AML-193 (cell line): ENCODE measurements around the gene CNKSR2.

ENCODE experiments used
- DNase-seq, 2 experiments: peaks; one replicate each; lab custom pipeline; 2025; lab: John Stamatoyannopoulos, UW

CNKSR2 gene

GRCh38 chrX:21374163-21374993 is at the start of gene CNKSR2:
Gene CNKSR2 (plus strand): TSS chrX:21374418. CDS start chrX:21374898, 480 bp downstream.
- DNase-seq = peak; percentile 12 to 16

- no peak for DNase-seq
These were observed 19.5 kb upstream of the CNKSR2 start for GRCh38 chrX:21354725-21355124.

- DNase-seq = no peak
These were observed 18.4 kb upstream of the CNKSR2 start for GRCh38 chrX:21355831-21356230.

- DNase-seq = no peak
These were observed 4.6 kb upstream of the CNKSR2 start for GRCh38 chrX:21369613-21370012.

- DNase-seq = no peak
These were observed 1.2 kb upstream of the CNKSR2 start for GRCh38 chrX:21373001-21373400.

- DNase-seq = no peak
These were observed 518 bp upstream of the CNKSR2 start for GRCh38 chrX:21373637-21374162.

GRCh38 chrX:21374994-21375707 is 933 bp downstream of the CNKSR2 start:
- no peak for DNase-seq

- DNase-seq = no peak
These were observed 1.4 kb downstream of the CNKSR2 start for GRCh38 chrX:21375708-21376009.

- no peak for DNase-seq
These were observed 2.4 kb downstream of the CNKSR2 start for GRCh38 chrX:21376636-21377035.

GRCh38 chrX:21379991-21380390 is 5.8 kb downstream of the CNKSR2 start:
- DNase-seq = no peak

- DNase-seq = peak in 1 of 2 experiments; percentile 14
These were observed 8.5 kb downstream of the CNKSR2 start for GRCh38 chrX:21382715-21383114.

- DNase-seq = no peak
These were observed 9.3 kb downstream of the CNKSR2 start for GRCh38 chrX:21383546-21383945.

- no peak for DNase-seq
These were observed 10.0 kb downstream of the CNKSR2 start for GRCh38 chrX:21384178-21384577.

GRCh38 chrX:21394792-21395191 is 20.6 kb downstream of the CNKSR2 start:
- DNase-seq = no peak

- DNase-seq = no peak
These were observed 24.2 kb downstream of the CNKSR2 start for GRCh38 chrX:21398426-21398825.

GRCh38 chrX:21400408-21401121 is 26.3 kb downstream of the CNKSR2 start:
- DNase-seq = no peak

GRCh38 chrX:21408307-21408706 is 34.1 kb downstream of the CNKSR2 start:
- DNase-seq = no peak

- no peak for DNase-seq
These were observed 34.6 kb downstream of the CNKSR2 start for GRCh38 chrX:21408788-21409187.

GRCh38 chrX:21412029-21412428 is 37.8 kb downstream of the CNKSR2 start:
- no peak for DNase-seq

- no peak for DNase-seq
These were observed 38.7 kb downstream of the CNKSR2 start for GRCh38 chrX:21412883-21413282.

- DNase-seq = no peak
These were observed 52.9 kb downstream of the CNKSR2 start for GRCh38 chrX:21427086-21427485.

- no peak for DNase-seq
These were observed 62.8 kb downstream of the CNKSR2 start for GRCh38 chrX:21437036-21437435.

- peak; percentile 70 to 71 for DNase-seq
These were observed 64.6 kb downstream of the CNKSR2 start for GRCh38 chrX:21438792-21439191.
